ENCODE results near the gene DLG5.

Gene DLG5

DNA sequence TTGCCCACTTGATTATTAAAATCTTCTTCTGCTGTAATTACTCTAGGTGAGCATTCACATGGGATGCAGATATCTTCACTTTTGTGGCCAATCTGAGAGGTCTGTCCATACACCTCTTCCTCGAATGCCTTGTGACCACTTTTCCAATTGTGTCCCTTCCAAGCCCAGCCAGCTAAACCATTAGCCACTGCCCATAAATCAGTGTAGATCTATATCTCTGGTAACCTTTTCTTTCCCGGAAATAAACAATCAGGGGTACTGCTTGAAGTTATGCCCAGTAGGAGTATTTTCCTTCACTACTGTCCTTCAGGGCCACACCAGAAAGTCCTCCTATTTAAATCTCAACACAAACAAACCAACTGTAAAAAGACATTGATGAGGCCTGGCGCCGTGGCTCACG is 184.4 kb downstream of the DLG5 start:
- CTCF ChIA-PET, result no interaction called here
- TF ChIP-seq, protein P1, sequence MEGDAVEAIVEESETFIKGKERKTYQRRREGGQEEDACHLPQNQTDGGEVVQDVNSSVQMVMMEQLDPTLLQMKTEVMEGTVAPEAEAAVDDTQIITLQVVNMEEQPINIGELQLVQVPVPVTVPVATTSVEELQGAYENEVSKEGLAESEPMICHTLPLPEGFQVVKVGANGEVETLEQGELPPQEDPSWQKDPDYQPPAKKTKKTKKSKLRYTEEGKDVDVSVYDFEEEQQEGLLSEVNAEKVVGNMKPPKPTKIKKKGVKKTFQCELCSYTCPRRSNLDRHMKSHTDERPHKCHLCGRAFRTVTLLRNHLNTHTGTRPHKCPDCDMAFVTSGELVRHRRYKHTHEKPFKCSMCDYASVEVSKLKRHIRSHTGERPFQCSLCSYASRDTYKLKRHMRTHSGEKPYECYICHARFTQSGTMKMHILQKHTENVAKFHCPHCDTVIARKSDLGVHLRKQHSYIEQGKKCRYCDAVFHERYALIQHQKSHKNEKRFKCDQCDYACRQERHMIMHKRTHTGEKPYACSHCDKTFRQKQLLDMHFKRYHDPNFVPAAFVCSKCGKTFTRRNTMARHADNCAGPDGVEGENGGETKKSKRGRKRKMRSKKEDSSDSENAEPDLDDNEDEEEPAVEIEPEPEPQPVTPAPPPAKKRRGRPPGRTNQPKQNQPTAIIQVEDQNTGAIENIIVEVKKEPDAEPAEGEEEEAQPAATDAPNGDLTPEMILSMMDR (conservative IDR thresholded peaks at IDR 0.05; ENCODE audit: low read depth), result no peak
- no peak for DNase-seq (ENCODE audit: low spot score)
- POLR2A ChIA-PET (ENCODE audit: low non-redundant PET), result no interaction called here
- H3K27ac ChIP-seq, result no peak overlapping the region

DNA sequence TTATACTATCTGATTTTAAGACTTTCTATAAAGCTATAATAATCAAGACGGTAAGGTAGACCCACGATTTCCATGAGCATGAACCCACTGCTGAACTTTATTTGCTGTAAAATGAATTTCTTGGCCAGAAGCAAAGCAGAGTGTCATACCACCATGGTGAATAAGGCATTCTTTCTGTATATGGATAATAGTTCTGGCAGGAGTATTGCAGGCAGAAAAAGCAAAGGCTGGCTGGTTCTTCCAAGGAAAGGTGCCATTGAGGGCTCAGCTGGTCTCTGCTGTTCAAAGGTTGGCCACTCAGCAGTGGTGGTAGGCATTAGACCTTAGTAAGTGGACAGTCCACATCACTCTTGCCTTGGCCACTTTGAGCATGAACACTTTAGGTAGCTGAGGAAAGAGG is 184.8 kb downstream of the DLG5 start:
- CTCF ChIA-PET, result no interaction called here
- TF ChIP-seq, protein P1 (conservative IDR thresholded peaks at IDR 0.05; ENCODE audit: low read depth), result no peak
- no peak overlapping the region for H3K27ac ChIP-seq
- POLR2A ChIA-PET (ENCODE audit: low non-redundant PET), result no interaction called here
- no peak for DNase-seq (ENCODE audit: low spot score)
